Loucy (cell line): Measurements from ENCODE around the gene BMP3.

ENCODE experiments used
- H2AFZ ChIP-seq: fragments of 200-600 bp; sonication (generic); 2 replicates; pipeline ENCODE4 v1.6.0; 2016; ENCODE audit warnings: antibody characterized with exemption, mild to moderate bottlenecking, low read length, moderate library complexity
- H3F3A ChIP-seq: fragments of 200-600 bp; 2 replicates; pipeline ENCODE4 v1.6.0; 2016; ENCODE audit warnings: antibody characterized with exemption, low read depth, mild to moderate bottlenecking
- H3K27me3 ChIP-seq: fragments of 200-600 bp; sonication (generic); 2 replicates; pipeline ENCODE4 v1.6.1; 2014; ENCODE audit warnings: low read length, mild to moderate bottlenecking; ENCODE audit not compliant: insufficient read depth, poor library complexity, severe bottlenecking
- H3K36me3 ChIP-seq: fragments of 200-600 bp; sonication (generic); 2 replicates; pipeline ENCODE4 v1.6.1; 2016; ENCODE audit warnings: low read length; ENCODE audit not compliant: insufficient read depth
- H3K4me1 ChIP-seq: fragments of 200-600 bp; sonication (generic); 2 replicates; pipeline ENCODE4 v1.5.1; 2014; ENCODE audit warnings: low read length, mild to moderate bottlenecking; ENCODE audit not compliant: insufficient read depth, poor library complexity, severe bottlenecking
- H3K4me2 ChIP-seq: fragments of 200-600 bp; sonication (generic); 2 replicates; pipeline ENCODE4 v1.6.0; 2014; ENCODE audit warnings: antibody characterized with exemption, low read length, low read depth, mild to moderate bottlenecking; ENCODE audit not compliant: poor library complexity, severe bottlenecking
- H3K4me3 ChIP-seq: fragments of 200-600 bp; sonication (generic); 2 replicates; pipeline ENCODE4 v1.5.1; 2014; ENCODE audit warnings: low read length, mild to moderate bottlenecking, mixed read lengths; ENCODE audit not compliant: poor library complexity, severe bottlenecking
- H3K79me2 ChIP-seq: fragments of 200-600 bp; sonication (generic); 2 replicates; pipeline ENCODE4 v1.6.1; 2014; ENCODE audit warnings: low read length; ENCODE audit not compliant: insufficient read depth
- H3K9ac ChIP-seq: fragments of 200-600 bp; sonication (generic); 2 replicates; pipeline ENCODE4 v1.6.0; 2014; ENCODE audit warnings: mild to moderate bottlenecking, low read depth, low read length, moderate library complexity; ENCODE audit not compliant: poor library complexity, severe bottlenecking
- H3K9me2 ChIP-seq: fragments of 200-600 bp; sonication (generic); replicated peaks from 2 replicates; pipeline ENCODE4 v1.6.1; 2016; ENCODE audit warnings: low read depth, low read length, mixed read lengths
- H3K9me3 ChIP-seq: fragments of 200-600 bp; sonication (generic); 2 replicates; pipeline ENCODE4 v1.6.1; 2014; ENCODE audit warnings: mild to moderate bottlenecking, antibody characterized with exemption, low read length, low read depth; ENCODE audit not compliant: insufficient read depth
- H4K20me1 ChIP-seq: fragments of 200-600 bp; sonication (generic); 2 replicates; pipeline ENCODE4 v1.6.0; 2014; ENCODE audit warnings: antibody characterized with exemption, low read length, mild to moderate bottlenecking; ENCODE audit not compliant: insufficient read depth, poor library complexity, severe bottlenecking
- CTCF ChIP-seq: fragments of 200-600 bp; sonication (generic); conservative IDR thresholded peaks from 2 replicates; pipeline ENCODE4 v1.5.1; 2014; ENCODE audit warnings: mild to moderate bottlenecking, antibody characterized with exemption, low read length
- EZH2phosphoT487 ChIP-seq: fragments of 200-600 bp; IDR thresholded peaks from 2 replicates; pipeline ENCODE4 v1.6.1; 2018; ENCODE audit warnings: antibody characterized with exemption, mild to moderate bottlenecking, moderate library complexity, borderline replicate concordance

Gene BMP3

GRCh38 chr4:81084634-81085033, 54.1 kb downstream of the BMP3 start:
- no peaks in the 10 kb centered on the region for H4K20me1 ChIP-seq
- H3K4me2 ChIP-seq, result no peak overlapping the region
- TF ChIP-seq EZH2phosphoT487 (no peak), CTCF (no peak)
- no peaks in the 10 kb centered on the region; the same call in 1 of the 2 replicates for H3K9me3 ChIP-seq
- H3K4me1 ChIP-seq, result no peaks in the 10 kb centered on the region
- no peaks in the 10 kb centered on the region for H3F3A ChIP-seq
- no peaks in the 10 kb centered on the region for H3K9me2 ChIP-seq
- no peaks in the 10 kb centered on the region for H3K36me3 ChIP-seq
- H2AFZ ChIP-seq, result no peak overlapping the region
- no peak overlapping the region for H3K9ac ChIP-seq
- H3K27me3 ChIP-seq, result no peaks in the 10 kb centered on the region
- H3K4me3 ChIP-seq, result no peak overlapping the region
- H3K79me2 ChIP-seq, result no peaks in the 10 kb centered on the region

DNA sequence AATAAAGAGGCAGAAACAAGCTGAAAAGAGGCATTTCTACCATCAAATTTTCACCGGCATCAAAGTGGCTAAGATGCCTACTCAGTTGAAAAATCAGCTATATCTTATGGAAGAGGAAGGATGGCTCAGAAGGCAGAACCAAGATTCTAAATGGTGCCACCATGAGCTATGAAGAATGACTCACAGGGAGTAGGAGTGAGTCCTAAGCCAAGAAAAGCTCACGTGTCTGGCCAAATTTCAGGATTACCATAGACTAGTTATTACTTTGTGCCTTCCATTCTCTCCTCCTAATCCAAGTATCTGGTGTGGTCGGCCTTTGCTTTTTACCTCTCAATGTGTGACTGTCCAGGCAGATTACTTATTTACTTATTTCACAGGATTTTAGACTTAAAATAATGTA, 54.8 kb downstream of the BMP3 start:
- H3K9ac ChIP-seq, result no peak overlapping the region
- H4K20me1 ChIP-seq, result no peaks in the 10 kb centered on the region
- no peaks in the 10 kb centered on the region for H3F3A ChIP-seq
- H3K9me3 ChIP-seq, result no peaks in the 10 kb centered on the region; the same call in 1 of the 2 replicates
- no peaks in the 10 kb centered on the region for H3K27me3 ChIP-seq
- H3K4me3 ChIP-seq, result no peak overlapping the region
- no peaks in the 10 kb centered on the region for H3K36me3 ChIP-seq
- H3K9me2 ChIP-seq, result no peaks in the 10 kb centered on the region
- no peaks in the 10 kb centered on the region for H3K79me2 ChIP-seq
- H2AFZ ChIP-seq, result no peak overlapping the region
- TF ChIP-seq EZH2phosphoT487, result no peak
- no peak for TF ChIP-seq CTCF
- no peaks in the 10 kb centered on the region for H3K4me1 ChIP-seq
- no peak overlapping the region for H3K4me2 ChIP-seq

DNA sequence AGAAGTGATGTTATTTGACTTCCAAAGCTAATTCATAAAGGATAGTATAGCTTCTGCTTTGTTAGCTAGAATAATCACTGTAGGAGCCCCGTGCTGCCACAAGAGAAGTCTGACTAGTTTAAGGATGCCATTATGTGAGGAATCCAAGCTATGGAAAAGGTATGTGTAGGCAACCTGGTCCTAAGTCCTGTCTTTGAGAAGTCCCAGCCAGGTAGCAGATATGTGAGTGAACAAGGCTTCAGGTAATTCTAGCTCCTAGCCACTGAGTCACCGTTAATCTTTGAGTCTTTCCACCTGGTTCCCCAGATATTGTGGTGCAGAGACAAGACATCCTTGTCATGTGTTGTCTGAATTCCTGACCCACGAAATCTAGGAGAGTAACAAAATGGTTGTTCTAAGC, 55.5 kb downstream of the BMP3 start:
- no peaks in the 10 kb centered on the region for H3K36me3 ChIP-seq
- H4K20me1 ChIP-seq, result no peaks in the 10 kb centered on the region
- H3K27me3 ChIP-seq, result no peaks in the 10 kb centered on the region
- H2AFZ ChIP-seq, result no peak overlapping the region
- no peaks in the 10 kb centered on the region for H3F3A ChIP-seq
- TF ChIP-seq EZH2phosphoT487, result no peak
- TF ChIP-seq CTCF, result no peak
- no peaks in the 10 kb centered on the region; the same call in 1 of the 2 replicates for H3K9me3 ChIP-seq
- H3K4me2 ChIP-seq, result no peak overlapping the region
- H3K9ac ChIP-seq, result no peak overlapping the region
- H3K9me2 ChIP-seq, result no peaks in the 10 kb centered on the region
- no peaks in the 10 kb centered on the region for H3K4me1 ChIP-seq
- no peaks in the 10 kb centered on the region for H3K79me2 ChIP-seq
- H3K4me3 ChIP-seq, result no peak overlapping the region
